Astrocyte of the cerebellum (primary cell): ENCODE results near the gene LMAN1.

Experiments used
- DNase-seq: peaks from one replicate; pipeline ENCODE4 v3.0.0-alpha.2; 2011; ENCODE audit warnings: low read depth
- H3K4me3 ChIP-seq: 2 replicates; pipeline ENCODE4 v1.5.1; 2011; ENCODE audit warnings: mild to moderate bottlenecking, low read depth, low read length, moderate library complexity
- CTCF ChIP-seq: IDR thresholded peaks from 2 replicates; pipeline ENCODE4 v1.5.1; 2012; ENCODE audit warnings: low read length, low read depth, moderate library complexity, mild to moderate bottlenecking; ENCODE audit errors: missing control alignments
- in situ Hi-C: cut with HindIII; loops from 2 replicates; pipeline ENCODE4 v1.10.0; 2017; ENCODE audit warnings: low sequenced_read_pairs

Gene LMAN1

GRCh38 chr18:59352250-59352855 lies 6.7 kb downstream of the LMAN1 start:
- no peak for TF ChIP-seq CTCF
- H3K4me3 ChIP-seq, result no peak overlapping the region
- DNase-seq, result no peak
- in situ Hi-C loops, result no loop called here

- DNase-seq, result no peak
- no peak for TF ChIP-seq CTCF
- in situ Hi-C loops, result no loop called here
- no peak overlapping the region for H3K4me3 ChIP-seq
Measured at GRCh38 chr18:59345556-59345955, 13.5 kb downstream of the LMAN1 start.

DNA sequence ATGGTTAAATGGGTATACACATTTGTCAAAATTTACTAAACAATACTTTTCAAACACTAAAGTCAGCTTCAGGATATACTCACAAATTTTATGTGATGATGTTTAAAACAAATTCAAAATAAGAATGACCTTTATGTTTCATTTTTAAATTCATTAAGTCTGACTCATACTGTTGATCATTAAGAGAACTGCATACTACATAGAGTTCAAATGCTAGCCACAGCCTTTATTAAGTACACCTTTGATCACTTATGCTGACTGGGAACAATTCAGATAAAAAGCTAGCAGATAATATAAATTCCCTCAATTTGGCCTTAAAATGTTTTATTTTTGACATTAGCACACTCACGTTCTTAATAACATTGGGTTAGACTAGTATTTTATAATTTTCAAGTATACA lies 14.1 kb downstream of the LMAN1 start:
- in situ Hi-C loops, result no loop called here
- no peak for DNase-seq
- TF ChIP-seq CTCF, result no peak
- no peak overlapping the region for H3K4me3 ChIP-seq

DNA sequence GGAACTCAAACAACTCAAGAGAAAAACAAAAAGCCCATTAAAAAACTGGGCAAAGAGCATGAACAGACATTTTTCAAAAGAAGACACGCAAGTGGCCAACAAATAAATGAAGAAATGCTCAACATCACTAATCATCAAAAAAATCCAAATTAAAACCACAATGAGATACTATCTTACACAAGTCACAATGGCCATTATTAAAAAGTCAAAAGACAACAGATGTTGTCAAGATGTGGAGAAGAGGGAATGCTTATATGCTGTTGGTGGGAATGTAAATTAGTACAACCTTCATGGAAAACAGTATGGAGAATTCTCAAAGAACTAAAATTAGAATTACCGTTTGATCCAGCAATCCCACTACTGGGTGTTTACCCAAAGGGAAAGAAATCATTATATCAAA lies 15.1 kb downstream of the LMAN1 start:
- no peak overlapping the region for H3K4me3 ChIP-seq
- in situ Hi-C loops, result no loop called here
- no peak for TF ChIP-seq CTCF
- no peak for DNase-seq

DNA sequence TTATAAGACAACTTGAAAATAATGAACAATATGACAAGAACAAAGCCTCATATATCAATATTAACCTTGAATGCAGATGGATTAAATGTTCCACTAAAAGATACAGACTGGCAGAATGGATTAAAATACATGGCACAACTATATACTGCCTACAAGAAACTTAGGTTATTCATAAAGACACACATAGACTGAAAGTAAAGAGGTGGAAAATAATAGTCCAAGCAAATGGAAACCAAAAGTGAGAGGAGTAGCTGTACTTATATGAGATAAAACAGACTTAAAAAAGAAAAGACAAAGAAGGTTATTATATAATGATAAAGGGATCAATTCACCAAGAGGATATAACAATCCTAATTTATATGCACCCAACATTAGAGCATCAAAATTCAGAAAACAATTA lies 18.2 kb downstream of the LMAN1 start:
- H3K4me3 ChIP-seq, result no peak overlapping the region
- TF ChIP-seq CTCF, result no peak
- in situ Hi-C loops, result no loop called here
- no peak for DNase-seq

DNA sequence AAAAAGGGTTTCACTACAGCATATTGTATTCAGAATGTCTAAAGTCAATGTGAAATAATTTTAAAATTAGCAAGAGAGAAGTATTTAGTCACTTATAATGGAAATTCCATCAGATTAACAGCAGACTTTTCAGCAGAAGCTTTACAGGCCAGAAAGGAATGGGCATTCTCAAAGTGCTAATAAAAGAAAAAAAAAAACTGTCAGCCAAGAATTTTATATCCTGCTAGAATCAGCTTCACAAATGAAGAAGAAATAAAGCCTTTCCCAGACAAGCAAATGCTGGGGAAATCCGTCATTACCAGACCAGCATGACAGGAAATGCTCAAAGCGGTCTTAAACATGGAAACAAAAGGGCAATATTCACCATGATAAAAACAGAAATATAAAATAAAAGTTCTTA lies 18.8 kb downstream of the LMAN1 start:
- no peak for DNase-seq
- TF ChIP-seq CTCF, result no peak
- in situ Hi-C loops, result no loop called here
- H3K4me3 ChIP-seq, result no peak overlapping the region

DNA sequence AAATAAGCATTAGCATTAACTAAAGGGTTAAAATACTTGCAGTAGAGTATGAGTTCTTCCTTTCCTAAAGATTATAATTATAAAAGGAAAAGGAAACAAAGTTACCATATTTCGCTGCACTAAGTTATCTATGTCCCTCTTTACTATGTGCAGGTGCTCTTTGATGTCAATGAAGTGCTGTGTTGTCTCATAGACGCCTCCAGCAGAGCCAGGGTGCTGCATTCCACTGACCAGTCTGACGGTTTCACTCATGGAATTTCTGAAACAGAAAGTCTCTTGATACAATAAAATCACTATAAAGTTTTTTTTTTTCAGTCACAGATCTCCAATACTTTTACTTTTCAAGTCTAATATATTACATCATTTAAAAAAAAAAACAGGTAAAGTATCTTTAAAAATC lies 26.1 kb downstream of the LMAN1 start:
- TF ChIP-seq CTCF, result no peak
- in situ Hi-C loops, result no loop called here
- no peak for DNase-seq
- no peak overlapping the region for H3K4me3 ChIP-seq
